Activated CD4-positive, alpha-beta T cell treated with anti-CD3 and anti-CD28 coated beads, Interleukin-2, amount 10 ng/mL, durations not matched to agents 24 days and 14 days (primary cell): Measurements from ENCODE around the gene RNF180. TPM values are rescaled to one million over a fixed set of nuclear protein-coding genes. Genes with fewer than 3 reads are reported as not detected.

Source experiments
- DNase-seq: peaks from one replicate; pipeline ENCODE4 v3.0.0; 2022
- H3K27ac Mint-ChIP-seq: one replicate; pipeline ENCODE4 v1.8.0; 2022; ENCODE audit warnings: mild to moderate bottlenecking, mixed read lengths
- H3K27me3 Mint-ChIP-seq: one replicate; pipeline ENCODE4 v1.8.0; 2022; ENCODE audit warnings: mixed read lengths
- H3K36me3 Mint-ChIP-seq: one replicate; pipeline ENCODE4 v1.8.0; 2022; ENCODE audit warnings: low read depth, mild to moderate bottlenecking, mixed read lengths
- H3K4me1 Mint-ChIP-seq: one replicate; pipeline ENCODE4 v1.8.0; 2021; ENCODE audit warnings: mixed read lengths
- H3K4me3 Mint-ChIP-seq: one replicate; pipeline ENCODE4 v1.8.0; 2022; ENCODE audit warnings: mild to moderate bottlenecking, moderate library complexity, mixed read lengths
- H3K9me3 Mint-ChIP-seq: one replicate; pipeline ENCODE4 v1.8.0; 2021; ENCODE audit warnings: mixed read lengths
- intact Hi-C: fragments of 100-400 bp; cut with micrococcal nuclease; formaldehyde crosslinking; loops from one replicate; pipeline ENCODE4 v1.15.1; 2023
- total RNA-seq: library from RNA; stranded (reverse); gene quantifications from 2 replicates; pipeline ENCODE4 v1.2.3, GENCODE V29; 2022

Gene RNF180
- total RNA-seq, 1 donor from 2014 or later: not detected

GRCh38 chr5:64418013-64418412, 252.4 kb downstream of the RNF180 start:
- H3K4me3 Mint-ChIP-seq: no peak overlapping the region
- H3K27me3 Mint-ChIP-seq: no peaks in the 10 kb centered on the region
- no peaks in the 10 kb centered on the region for H3K4me1 Mint-ChIP-seq
- DNase-seq: no peak
- no peak overlapping the region for H3K27ac Mint-ChIP-seq
- peaks cover 3% of the 10 kb centered on the region for H3K9me3 Mint-ChIP-seq
- no peaks in the 10 kb centered on the region for H3K36me3 Mint-ChIP-seq
- intact Hi-C loops: no loop called here

Other genes starting within 250 kb of the RNF180 start
- gene HTR1A, start 203.4 kb upstream of the RNF180 start, total RNA-seq: not detected in 2 replicates